HCT116 (cell line): ENCODE results near the gene CFAP74. TPM values are rescaled to one million over a fixed set of nuclear protein-coding genes. Genes with fewer than 3 reads are reported as not detected.

Experiments
- ATAC-seq: fragments of 200-7000 bp; cut with Tn5 transposase; 2 replicates; pipeline ENCODE4 v1.9.1; 2020; ENCODE audit warnings: mild to moderate bottlenecking, moderate library complexity
- BruUV-seq: library from RNA; stranded (reverse); fragments of 400-500 nt; replicated peaks from 2 replicates; lab custom pipeline; 2021; lab: Mats Ljungman, UMichigan
- CTCF ChIA-PET: fragments of 300-600 bp; sonication (Branson Sonifier 250); formaldehyde crosslinking; loops from one replicate; lab custom pipeline; 2021; ENCODE audit warnings: antibody characterized with exemption; lab: Charles Lee
- POLR2A ChIA-PET: fragments of 300-600, 350-600 bp; sonication (Branson Sonifier 250); formaldehyde crosslinking; loops from one replicate; lab custom pipeline; 2021; ENCODE audit warnings: antibody characterized with exemption; lab: Charles Lee
- RAD21 ChIA-PET, 2 experiments: fragments of 300-600 bp; sonication (Branson Sonifier 250); formaldehyde crosslinking; loops; one replicate each; lab custom pipeline; 2023; ENCODE audit warnings: low total read pairs in 2 of 2; ENCODE audit not compliant: uncharacterized antibody in 2 of 2, unreplicated experiment in 2 of 2, low non-redundant PET in 1 of 2; lab: Charles Lee
- DNase-seq: peaks from one replicate; pipeline ENCODE4 v3.0.0-alpha.2; 2010; ENCODE audit warnings: low read depth, low spot score
- H2AFZ ChIP-seq: fragments of 200-600 bp; shearing (Covaris generic), sonication (generic); 2 replicates; pipeline ENCODE4 v1.6.1; 2017; ENCODE audit warnings: low read depth, mixed run types, mixed read lengths, antibody characterized with exemption, low read length; ENCODE audit not compliant: poor library complexity, severe bottlenecking
- H3K27ac ChIP-seq: 2 replicates; pipeline ENCODE4 v1.5.1; 2012; ENCODE audit warnings: low read depth, low read length
- H3K27me3 ChIP-seq: fragments of 200-600 bp; sonication (generic); 2 replicates; pipeline ENCODE4 v1.6.1; 2016; ENCODE audit warnings: mixed run types, low read length, mixed read lengths; ENCODE audit not compliant: insufficient read depth
- H3K36me3 ChIP-seq, 2 experiments: fragments of 200-500 bp in 1 of 2; fragments of 200-600 bp in 1 of 2; sonication (Bioruptor generic) in 1 of 2; sonication (generic) in 1 of 2; 2 replicates each; pipeline versions ENCODE4 v1.5.1 to v1.6.1; 2014 to 2016; ENCODE audit warnings: low read length in 2 of 2, inconsistent platforms in 1 of 2, mixed read lengths in 1 of 2, mixed run types in 1 of 2; ENCODE audit not compliant: insufficient read depth in 2 of 2, control insufficient read depth in 1 of 2
- H3K4me1 ChIP-seq, 2 experiments: fragments of 200-600 bp in 1 of 2; sonication (generic) in 1 of 2; 2 replicates each; pipeline versions ENCODE4 v1.5.1 to v1.6.1; 2012 to 2017; ENCODE audit warnings: low read length in 2 of 2, inconsistent platforms in 1 of 2, mild to moderate bottlenecking in 1 of 2, mixed read lengths in 1 of 2, mixed run types in 1 of 2, moderate library complexity in 1 of 2; ENCODE audit not compliant: insufficient read depth in 2 of 2, control insufficient read depth in 1 of 2
- H3K4me2 ChIP-seq: fragments of 200-600 bp; sonication (generic); 2 replicates; pipeline ENCODE4 v1.6.1; 2017; ENCODE audit warnings: mixed run types, low read length, mixed read lengths
- H3K4me3 ChIP-seq, 2 experiments: fragments of 200-600 bp in 1 of 2; sonication (generic) in 1 of 2; replicated peaks in 1 of 2; 2 replicates each; pipeline ENCODE4 v1.5.1; 2011 to 2016; ENCODE audit warnings: low read length in 2 of 2, control low read depth in 1 of 2, low read depth in 1 of 2, mild to moderate bottlenecking in 1 of 2, mixed read lengths in 1 of 2, mixed run types in 1 of 2
- H3K79me2 ChIP-seq: fragments of 200-600 bp; sonication (generic); 2 replicates; pipeline ENCODE4 v1.6.1; 2017; ENCODE audit warnings: mild to moderate bottlenecking, mixed run types, low read length, moderate library complexity, mixed read lengths; ENCODE audit not compliant: insufficient read depth
- H3K9ac ChIP-seq: fragments of 200-600 bp; sonication (generic); 2 replicates; pipeline ENCODE4 v1.6.1; 2016; ENCODE audit warnings: low read length, mixed read lengths
- H3K9me2 ChIP-seq: fragments of 200-600 bp; sonication (generic), shearing (Covaris generic); 2 replicates; pipeline ENCODE4 v1.6.1; 2017; ENCODE audit warnings: mixed run types, mild to moderate bottlenecking, moderate library complexity; ENCODE audit not compliant: insufficient read depth
- H3K9me3 ChIP-seq, 2 experiments: fragments of 200-500 bp in 1 of 2; fragments of 200-600 bp in 1 of 2; sonication (Bioruptor generic) in 1 of 2; sonication (generic) in 1 of 2; 2 replicates each; pipeline ENCODE4 v1.6.1; 2014 to 2017; ENCODE audit warnings: low read length in 2 of 2, mixed read lengths in 2 of 2, inconsistent platforms in 1 of 2, low read depth in 1 of 2, mild to moderate bottlenecking in 1 of 2, mixed run types in 1 of 2, moderate library complexity in 1 of 2; ENCODE audit not compliant: control insufficient read depth in 1 of 2, insufficient read depth in 1 of 2
- H4K20me1 ChIP-seq: fragments of 200-600 bp; sonication (generic), shearing (Covaris generic); 2 replicates; pipeline ENCODE4 v1.6.1; 2017; ENCODE audit warnings: mixed run types, mild to moderate bottlenecking, moderate library complexity; ENCODE audit not compliant: insufficient read depth
- CTCF ChIP-seq, 3 experiments: fragments of 200-600 bp in 1 of 3; sonication (generic) in 1 of 3; IDR thresholded peaks in 2 of 3; conservative IDR thresholded peaks in 1 of 3; 2 replicates each; pipeline ENCODE4 v1.5.1; 2012 to 2017; ENCODE audit warnings: low read depth in 2 of 3, low read length in 2 of 3, antibody characterized with exemption in 1 of 3, borderline replicate concordance in 1 of 3, control low read depth in 1 of 3, mild to moderate bottlenecking in 1 of 3, mixed read lengths in 1 of 3, mixed run types in 1 of 3, moderate library complexity in 1 of 3; ENCODE audit not compliant: insufficient read depth in 1 of 3
- YY1 ChIP-seq: IDR thresholded peaks from 2 replicates; pipeline ENCODE4 v1.6.1; 2011; ENCODE audit warnings: low read length, low read depth, moderate library complexity, mild to moderate bottlenecking; ENCODE audit not compliant: insufficient replicate concordance; ENCODE audit errors: extremely low read depth
- intact Hi-C: fragments of 100-400 bp; cut with micrococcal nuclease; formaldehyde crosslinking; loops from 2 replicates; pipeline ENCODE4 v1.10.0; 2022
- total RNA-seq: library from RNA; stranded (reverse); gene quantifications from one replicate; pipeline ENCODE4 v1.2.1, GENCODE V29; 2021; ENCODE audit not compliant: unreplicated experiment

The CFAP74 gene
- total RNA-seq, 1 experiment from 2014 or later = 4.9 TPM

GRCh38 chr1:1928231-1929101, 75.1 kb downstream of the CFAP74 start:
- H3K27me3 ChIP-seq = no peaks in the 10 kb centered on the region
- ChIA-PET POLR2A (no interaction called here), RAD21 (no interaction called here)

More at GRCh38 chr1:1928231-1929101, 75.1 kb downstream of the CFAP74 start:
- BruUV-seq = no TSS peak
- no peak for ATAC-seq
- Histone ChIP-seq H3K4me2 (no peak overlapping the region), H3K79me2 (no peaks in the 10 kb centered on the region), H3K9ac (no peak overlapping the region), H3K36me3 (no peaks in the 10 kb centered on the region), H2AFZ (no peak overlapping the region), H3K9me2 (no peaks in the 10 kb centered on the region), H3K27ac (no peak overlapping the region), H3K9me3 (no peaks in the 10 kb centered on the region), H4K20me1 (no peaks in the 10 kb centered on the region), H3K4me1 (no peaks in the 10 kb centered on the region), H3K4me3 (no peak overlapping the region)
- no peak for TF ChIP-seq CTCF (IDR thresholded peaks at IDR 0.05 in 2 of 3, conservative IDR thresholded peaks at IDR 0.05 in 1 of 3; ENCODE audit: borderline replicate concordance in 1 of 3, insufficient read depth in 1 of 3, low read depth in 2 of 3, low read length in 2 of 3)
- no peak for TF ChIP-seq YY1
- intact Hi-C loops = no loop called here
- no peak for DNase-seq
- CTCF ChIA-PET = interaction anchor here (0.8 kb wide), 1 partner anchor 16 kb away, joined by 3 read pairs; no protein-coding TSS in a partner anchor
